ENCODE data around the gene PAOX.
"Not testable (repeated sequence)": the region's sequence is repeated elsewhere in the genome, so short reads cannot be mapped to it uniquely, and the experiment has no call there.

The PAOX gene

DNA sequence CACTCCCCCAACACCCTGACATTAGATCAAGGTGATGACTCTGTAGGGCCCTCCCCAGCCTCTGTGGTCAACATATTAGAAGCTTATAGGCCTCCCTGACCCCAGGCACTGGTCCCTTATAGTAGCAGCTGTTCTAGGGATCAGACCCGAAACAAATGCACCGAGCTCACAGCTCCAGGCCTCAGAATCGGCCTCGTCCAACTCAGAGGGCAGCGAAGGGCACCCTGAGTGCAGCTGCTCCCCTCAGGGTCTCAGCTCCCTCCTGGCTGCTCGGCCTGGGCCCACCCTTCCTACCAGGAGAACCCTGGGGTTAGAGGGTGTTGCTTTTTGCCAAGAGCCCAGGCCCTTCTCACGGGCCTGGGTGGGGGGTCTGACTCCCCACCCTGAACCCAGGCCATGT, 10.9 kb upstream of the PAOX start:
- H3K36me3 Mint-ChIP-seq: peaks cover 4% of the 10 kb centered on the region
- no peak overlapping the region for H3K4me3 Mint-ChIP-seq
- H3K9me3 Mint-ChIP-seq: no peaks in the 10 kb centered on the region
- no peaks in the 10 kb centered on the region for H3K27me3 Mint-ChIP-seq
- no peak overlapping the region for H3K27ac Mint-ChIP-seq
- peaks cover 7% of the 10 kb centered on the region for H3K4me1 Mint-ChIP-seq

DNA sequence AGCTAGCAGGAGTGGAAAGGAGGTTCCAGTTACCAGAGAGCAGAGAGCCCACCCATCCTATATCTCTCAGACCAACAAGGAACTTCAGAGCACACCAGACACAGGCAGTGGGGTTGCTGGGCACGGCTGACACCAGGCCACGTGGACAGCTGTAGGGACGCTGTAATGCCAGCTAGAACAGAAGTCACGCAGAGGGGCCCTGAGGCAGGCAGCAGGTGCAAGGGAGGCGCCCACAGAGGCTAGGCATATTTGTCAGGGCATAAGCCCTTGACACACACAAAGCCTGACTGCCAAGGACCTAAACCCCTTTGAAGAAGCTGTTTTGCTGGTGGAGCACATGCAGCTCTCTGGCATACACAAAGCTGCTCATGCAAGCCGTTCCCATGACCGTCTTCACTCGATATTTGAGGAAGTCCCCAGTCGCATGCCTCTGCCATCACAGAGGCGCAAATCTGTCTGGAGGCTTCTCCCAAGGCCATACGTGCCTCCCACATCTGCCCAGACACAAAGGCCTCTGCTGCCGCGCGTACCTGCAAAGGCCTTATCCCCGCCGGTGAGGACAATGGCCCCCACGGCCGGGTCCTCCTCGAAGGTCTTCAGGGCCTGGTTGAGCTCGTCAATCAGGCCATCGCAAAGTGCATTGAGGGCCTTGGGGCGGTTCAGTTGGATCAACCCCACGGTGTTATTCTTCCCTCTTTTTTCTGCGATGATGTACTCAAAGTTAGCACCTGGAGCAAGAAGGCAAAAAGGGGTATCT, 8.9 kb upstream of the PAOX start:
- H3K4me1 Mint-ChIP-seq: peaks cover 10% of the 10 kb centered on the region
- no peak overlapping the region for H3K4me3 Mint-ChIP-seq
- H3K27me3 Mint-ChIP-seq: no peaks in the 10 kb centered on the region
- no peak overlapping the region for H3K27ac Mint-ChIP-seq
- peaks cover 2% of the 10 kb centered on the region for H3K36me3 Mint-ChIP-seq
- no peaks in the 10 kb centered on the region for H3K9me3 Mint-ChIP-seq

- no peaks in the 10 kb centered on the region for H3K9me3 Mint-ChIP-seq
Observed at GRCh38 chr10:133372507-133372906, 6.6 kb upstream of the PAOX start.

GRCh38 chr10:133373174-133374090, 5.6 kb upstream of the PAOX start, which contains the start of gene ECHS1:
TSS of gene ECHS1 (minus strand) at chr10:133373354. CDS start at chr10:133373333, 21 bp downstream.
- Mint-ChIP-seq H3K4me1 (peaks cover 18% of the 10 kb centered on the region), H3K27ac (peak within 1 kb of the TSS; percentile 59), H3K36me3 (no peaks in the 10 kb centered on the region), H3K4me3 (peak within 1 kb of the TSS; percentile 84), H3K9me3 (no peaks in the 10 kb centered on the region), H3K27me3 (no peaks in the 10 kb centered on the region)

More at GRCh38 chr10:133372507-133372906, 6.6 kb upstream of the PAOX start:
- H3K4me1 Mint-ChIP-seq: peaks cover 18% of the 10 kb centered on the region
- peak overlapping the region; percentile 81 for H3K4me3 Mint-ChIP-seq
- H3K27ac Mint-ChIP-seq: no peak overlapping the region
- H3K36me3 Mint-ChIP-seq: peaks cover 2% of the 10 kb centered on the region
- H3K27me3 Mint-ChIP-seq: no peaks in the 10 kb centered on the region

DNA sequence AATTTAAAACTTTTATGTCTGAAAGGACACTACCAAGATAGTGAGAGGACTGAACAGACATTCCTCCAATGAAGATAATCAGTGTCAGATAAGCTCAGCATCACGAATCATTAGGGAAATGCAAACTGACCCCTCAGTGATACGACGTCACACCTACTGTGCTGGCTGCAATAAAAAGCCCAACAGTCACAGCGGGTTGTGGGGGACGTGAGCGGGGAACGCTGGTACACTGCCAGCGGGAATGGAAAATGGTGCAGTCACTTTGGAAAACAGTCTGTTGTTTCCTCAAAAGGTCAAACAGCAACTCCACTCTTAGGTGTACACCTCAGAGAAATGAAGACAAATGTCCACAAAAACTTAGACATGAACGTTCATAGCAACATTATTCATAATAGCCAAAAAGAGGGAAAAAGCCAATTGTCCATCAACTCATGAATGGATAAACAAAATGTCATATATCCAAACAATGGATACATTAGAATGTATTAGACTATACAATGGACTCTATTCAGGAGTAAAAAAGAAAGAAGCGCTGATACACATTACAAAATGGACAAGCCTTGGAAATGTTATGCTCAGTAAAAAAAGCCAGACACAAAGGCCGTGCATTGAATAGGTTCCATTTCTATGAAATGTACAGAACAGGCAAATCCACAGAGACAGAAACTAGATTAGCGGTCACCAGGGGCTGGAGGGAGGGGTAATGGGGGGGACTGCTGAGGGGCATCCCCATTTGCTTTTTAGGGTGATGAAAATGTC, 3.5 kb upstream of the PAOX start:
- Mint-ChIP-seq H3K4me1 (peaks cover 15% of the 10 kb centered on the region), H3K27ac (peak overlapping the region; percentile 46), H3K36me3 (no peaks in the 10 kb centered on the region), H3K4me3 (no peak overlapping the region), H3K9me3 (no peaks in the 10 kb centered on the region), H3K27me3 (no peaks in the 10 kb centered on the region)

DNA sequence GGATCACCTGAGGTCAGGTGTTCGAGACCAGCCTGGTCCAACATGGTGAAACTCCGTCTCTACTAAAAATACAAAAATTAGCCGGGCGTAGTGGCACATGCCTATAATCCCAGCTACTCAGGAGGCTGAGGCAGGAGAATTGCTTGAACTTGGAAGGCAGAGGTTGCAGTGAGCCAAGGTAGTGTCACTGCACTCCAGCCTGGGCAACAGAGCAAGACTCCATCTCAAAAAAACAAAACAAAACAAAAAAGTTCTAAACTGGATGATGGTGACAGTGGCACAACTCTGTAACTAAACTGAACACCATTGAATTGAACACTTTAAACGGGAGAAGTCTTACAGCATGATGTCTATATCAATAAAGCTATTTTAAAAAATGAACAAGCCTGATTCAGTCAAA, 2.9 kb upstream of the PAOX start:
- H3K4me1 Mint-ChIP-seq: peaks cover 15% of the 10 kb centered on the region
- H3K9me3 Mint-ChIP-seq, H3K36me3 Mint-ChIP-seq, H3K4me3 Mint-ChIP-seq, H3K27me3 Mint-ChIP-seq: not testable (repeated sequence)
- H3K27ac Mint-ChIP-seq: peak overlapping the region; percentile 17

DNA sequence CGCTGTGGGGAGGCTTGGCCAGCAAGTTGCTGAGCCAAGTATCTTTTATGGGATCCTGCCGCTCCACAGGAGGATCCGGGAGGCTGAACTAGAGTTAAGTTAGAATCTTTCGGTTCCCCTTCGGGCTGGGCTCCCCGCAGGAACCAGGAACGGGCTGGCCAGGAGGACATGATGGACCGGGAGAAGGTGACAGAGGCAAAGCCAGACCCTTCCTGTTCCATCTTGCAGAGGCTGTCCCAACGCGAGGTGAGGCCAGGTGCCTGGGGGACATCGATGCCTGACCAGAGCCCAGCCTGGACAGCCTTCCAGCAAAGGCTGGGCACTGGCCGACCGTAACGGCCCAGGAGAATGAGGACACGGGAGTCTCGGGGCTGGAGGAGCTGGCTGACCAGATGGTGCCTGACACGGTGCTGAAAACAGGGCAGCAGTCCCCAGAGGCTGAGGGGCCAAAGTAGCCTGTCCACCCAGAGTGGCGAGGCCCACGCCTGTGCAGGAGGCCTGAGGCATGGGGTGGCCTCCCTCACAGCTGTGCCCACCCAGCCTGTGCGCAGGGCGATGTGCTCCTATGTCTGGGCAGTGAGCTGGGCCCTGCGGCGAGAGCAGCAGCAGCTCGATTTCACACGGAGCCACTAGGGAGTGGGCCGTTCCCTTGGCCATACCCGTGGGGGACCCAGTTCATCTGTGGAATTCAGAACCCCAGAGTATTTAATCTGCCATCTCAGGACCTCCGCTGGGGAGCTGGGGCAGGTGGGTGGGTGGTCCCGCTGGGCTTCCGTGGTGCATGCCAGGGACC, 1.8 kb upstream of the PAOX start:
- Mint-ChIP-seq H3K36me3 (no peaks in the 10 kb centered on the region), H3K4me3 (peak overlapping the region; percentile 49), H3K27me3 (no peaks in the 10 kb centered on the region), H3K27ac (peak overlapping the region; percentile 35), H3K9me3 (no peaks in the 10 kb centered on the region), H3K4me1 (peaks cover 11% of the 10 kb centered on the region)

GRCh38 chr10:133377818-133378250, 1.2 kb upstream of the PAOX start:
- H3K4me1 Mint-ChIP-seq: peaks cover 11% of the 10 kb centered on the region
- no peaks in the 10 kb centered on the region for H3K27me3 Mint-ChIP-seq
- H3K9me3 Mint-ChIP-seq: no peaks in the 10 kb centered on the region
- H3K4me3 Mint-ChIP-seq: peak overlapping the region; percentile 81
- H3K27ac Mint-ChIP-seq: no peak overlapping the region
- no peaks in the 10 kb centered on the region for H3K36me3 Mint-ChIP-seq

GRCh38 chr10:133378251-133379096, 588 bp upstream of the PAOX start:
- H3K4me1 Mint-ChIP-seq: peaks cover 11% of the 10 kb centered on the region
- peak overlapping the region; percentile 81 for H3K4me3 Mint-ChIP-seq
- no peaks in the 10 kb centered on the region for H3K9me3 Mint-ChIP-seq
- H3K27ac Mint-ChIP-seq: no peak overlapping the region
- H3K36me3 Mint-ChIP-seq: no peaks in the 10 kb centered on the region
- no peaks in the 10 kb centered on the region for H3K27me3 Mint-ChIP-seq

GRCh38 chr10:133379801-133380666, 972 bp downstream of the PAOX start:
- peak overlapping the region; percentile 55 for H3K4me3 Mint-ChIP-seq
- no peaks in the 10 kb centered on the region for H3K27me3 Mint-ChIP-seq
- H3K27ac Mint-ChIP-seq: no peak overlapping the region
- no peaks in the 10 kb centered on the region for H3K9me3 Mint-ChIP-seq
- peaks cover 8% of the 10 kb centered on the region for H3K4me1 Mint-ChIP-seq
- no peaks in the 10 kb centered on the region for H3K36me3 Mint-ChIP-seq

DNA sequence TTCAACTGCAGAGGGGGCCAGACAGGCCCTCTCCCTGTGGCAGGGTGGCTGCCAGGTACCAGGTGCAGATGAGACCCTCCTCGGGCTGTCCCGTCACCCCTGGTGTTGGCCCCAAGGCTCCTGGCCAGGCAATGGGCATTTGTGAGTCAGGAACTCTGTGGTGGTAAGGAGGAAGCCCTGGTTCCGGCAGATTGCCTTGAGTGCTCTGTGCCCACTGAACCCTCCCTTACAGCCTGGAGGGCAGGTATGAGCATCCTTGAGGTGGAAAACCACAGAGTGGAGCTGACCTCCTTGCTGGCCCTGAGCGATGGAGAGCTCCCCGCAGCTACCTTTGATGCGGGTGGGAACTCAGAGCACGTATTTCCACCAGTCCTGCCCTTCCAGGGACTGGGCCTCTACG, 2.0 kb downstream of the PAOX start:
- H3K9me3 Mint-ChIP-seq: no peaks in the 10 kb centered on the region
- H3K27me3 Mint-ChIP-seq: no peaks in the 10 kb centered on the region
- H3K4me3 Mint-ChIP-seq: no peak overlapping the region
- no peak overlapping the region for H3K27ac Mint-ChIP-seq
- H3K36me3 Mint-ChIP-seq: no peaks in the 10 kb centered on the region
- peaks cover 8% of the 10 kb centered on the region for H3K4me1 Mint-ChIP-seq

DNA sequence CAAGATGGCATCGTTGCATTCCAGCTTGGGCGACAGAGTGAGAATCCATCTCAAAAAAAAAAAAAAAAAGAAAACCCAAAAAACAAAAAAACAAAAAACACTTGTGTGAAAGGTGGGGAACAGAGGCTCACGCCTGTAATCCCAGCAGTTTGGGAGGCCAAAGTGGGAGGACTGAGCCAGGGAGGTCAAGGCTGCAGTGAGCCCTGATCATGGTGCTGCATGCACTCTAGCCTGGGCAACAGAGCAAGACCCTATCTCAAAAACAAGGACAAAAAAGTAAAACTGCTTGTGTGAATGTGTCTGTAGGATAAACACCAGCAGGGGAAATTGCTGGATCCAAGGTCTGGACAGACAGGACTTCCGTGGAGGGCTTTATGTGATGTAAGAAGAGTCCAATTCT, 4.5 kb downstream of the PAOX start:
- no peak overlapping the region for H3K27ac Mint-ChIP-seq
- peaks cover 5% of the 10 kb centered on the region for H3K4me1 Mint-ChIP-seq
- H3K9me3 Mint-ChIP-seq: no peaks in the 10 kb centered on the region
- H3K27me3 Mint-ChIP-seq: no peaks in the 10 kb centered on the region
- no peaks in the 10 kb centered on the region for H3K36me3 Mint-ChIP-seq
- H3K4me3 Mint-ChIP-seq: no peak overlapping the region

- no peak overlapping the region for H3K4me3 Mint-ChIP-seq
- peaks cover 9% of the 10 kb centered on the region for H3K4me1 Mint-ChIP-seq
- no peaks in the 10 kb centered on the region for H3K27me3 Mint-ChIP-seq
- H3K36me3 Mint-ChIP-seq: no peaks in the 10 kb centered on the region
- no peak overlapping the region for H3K27ac Mint-ChIP-seq
- no peaks in the 10 kb centered on the region for H3K9me3 Mint-ChIP-seq
Observed at GRCh38 chr10:133384071-133384470, 5.0 kb downstream of the PAOX start.

Measured in activated naive CD4-positive, alpha-beta T cell treated with anti-CD3 and anti-CD28 coated beads, Interleukin-2, amount 50 U/mL, for 24 hours (primary cell).